IPS-18c (cell line): ENCODE results near the gene COL5A1.

ENCODE experiments used
- H3K4me3 ChIP-seq: 2 replicates; pipeline ENCODE4 v1.7.0; 2013; ENCODE audit warnings: low read depth, mild to moderate bottlenecking, low read length, moderate library complexity; ENCODE audit not compliant: insufficient read depth
- H3K9me3 ChIP-seq: one replicate; pipeline ENCODE4 v1.6.1; 2013; ENCODE audit warnings: mild to moderate bottlenecking, low read length, moderate library complexity; ENCODE audit not compliant: control insufficient read depth, insufficient read depth

The COL5A1 gene

GRCh38 chr9:134836406-134836970 is 194.9 kb downstream of the COL5A1 start:
- Histone ChIP-seq H3K9me3 (no peaks in the 10 kb centered on the region), H3K4me3 (no peak overlapping the region)

- no peak overlapping the region for H3K4me3 ChIP-seq
Measured at GRCh38 chr9:134837529-134837928, 195.9 kb downstream of the COL5A1 start.

GRCh38 chr9:134838651-134839454 is 197.2 kb downstream of the COL5A1 start:
- no peak overlapping the region for H3K4me3 ChIP-seq
- H3K9me3 ChIP-seq = no peaks in the 10 kb centered on the region

More at GRCh38 chr9:134837529-134837928, 195.9 kb downstream of the COL5A1 start:
- no peaks in the 10 kb centered on the region for H3K9me3 ChIP-seq

- Histone ChIP-seq H3K4me3 (no peak overlapping the region), H3K9me3 (no peaks in the 10 kb centered on the region)
Measured at GRCh38 chr9:134839455-134840125, 198.0 kb downstream of the COL5A1 start.

- H3K9me3 ChIP-seq = no peaks in the 10 kb centered on the region
- H3K4me3 ChIP-seq = no peak overlapping the region
Measured at GRCh38 chr9:134840511-134840910, 198.9 kb downstream of the COL5A1 start.

- no peak overlapping the region for H3K4me3 ChIP-seq
- no peaks in the 10 kb centered on the region for H3K9me3 ChIP-seq
Measured at GRCh38 chr9:134841180-134841904, 199.7 kb downstream of the COL5A1 start.

GRCh38 chr9:134842321-134842720 is 200.7 kb downstream of the COL5A1 start:
- Histone ChIP-seq H3K4me3 (no peak overlapping the region), H3K9me3 (no peaks in the 10 kb centered on the region)

- no peaks in the 10 kb centered on the region for H3K9me3 ChIP-seq
Measured at GRCh38 chr9:134843740-134844139, 202.1 kb downstream of the COL5A1 start.

GRCh38 chr9:134844821-134845220 is 203.2 kb downstream of the COL5A1 start:
- Histone ChIP-seq H3K4me3 (no peak overlapping the region), H3K9me3 (no peaks in the 10 kb centered on the region)

More at GRCh38 chr9:134843740-134844139, 202.1 kb downstream of the COL5A1 start:
- no peak overlapping the region for H3K4me3 ChIP-seq

- no peak overlapping the region for H3K4me3 ChIP-seq
- H3K9me3 ChIP-seq = peaks cover 12% of the 10 kb centered on the region
Measured at GRCh38 chr9:134846187-134846586, 204.6 kb downstream of the COL5A1 start.

GRCh38 chr9:134846699-134847098 is 205.1 kb downstream of the COL5A1 start:
- Histone ChIP-seq H3K4me3 (no peak overlapping the region), H3K9me3 (peaks cover 12% of the 10 kb centered on the region)

GRCh38 chr9:134847138-134847537 is 205.5 kb downstream of the COL5A1 start:
- Histone ChIP-seq H3K9me3 (peaks cover 12% of the 10 kb centered on the region), H3K4me3 (no peak overlapping the region)

- no peak overlapping the region for H3K4me3 ChIP-seq
- H3K9me3 ChIP-seq = peaks cover 15% of the 10 kb centered on the region
Measured at GRCh38 chr9:134847752-134848432, 206.3 kb downstream of the COL5A1 start.

- Histone ChIP-seq H3K4me3 (no peak overlapping the region), H3K9me3 (peaks cover 15% of the 10 kb centered on the region)
Measured at GRCh38 chr9:134848504-134848903, 206.9 kb downstream of the COL5A1 start.

- H3K9me3 ChIP-seq = peaks cover 15% of the 10 kb centered on the region
- no peak overlapping the region for H3K4me3 ChIP-seq
Measured at GRCh38 chr9:134850611-134851010, 209.0 kb downstream of the COL5A1 start.

GRCh38 chr9:134851020-134851419 is 209.4 kb downstream of the COL5A1 start:
- peaks cover 15% of the 10 kb centered on the region for H3K9me3 ChIP-seq
- H3K4me3 ChIP-seq = no peak overlapping the region
